Cardiac muscle cell (in vitro differentiated cells and primary cell): ENCODE measurements around the gene U2AF2. TPM values are rescaled to one million over a fixed set of nuclear protein-coding genes. Genes with fewer than 3 reads are reported as not detected.

ENCODE experiments used
- DNase-seq, 2 donors: peaks; one replicate each; pipeline versions ENCODE4 v3.0.0 to v3.0.0-alpha.2; 2010 to 2017; ENCODE audit warnings: low read depth in 1 of 2, low spot score in 1 of 2
- H3K27ac ChIP-seq: fragments of 200-600 bp; sonication (generic); 2 replicates; pipeline ENCODE4 v1.5.1; 2016
- H3K27me3 ChIP-seq: fragments of 200-600 bp; sonication (generic); 2 replicates; pipeline ENCODE4 v1.6.0; 2016; ENCODE audit warnings: control low read depth
- H3K36me3 ChIP-seq: fragments of 200-600 bp; sonication (generic); 2 replicates; pipeline ENCODE4 v1.5.1; 2016; ENCODE audit warnings: control low read depth
- H3K4me1 ChIP-seq: fragments of 200-600 bp; sonication (generic); 2 replicates; pipeline ENCODE4 v1.8.1; 2017; ENCODE audit warnings: low read depth, mild to moderate bottlenecking, mixed run types
- H3K4me3 ChIP-seq: fragments of 200-600 bp; sonication (generic); 2 replicates; pipeline ENCODE4 v1.5.1; 2016; ENCODE audit warnings: mild to moderate bottlenecking
- H3K9me3 ChIP-seq: fragments of 200-600 bp; sonication (generic); 2 replicates; pipeline ENCODE4 v1.5.1; 2017; ENCODE audit warnings: low read depth, mild to moderate bottlenecking, control low read depth
- polyA plus RNA-seq: library from polyadenylated mRNA; unstranded; fragments of >200 nt; fragmentation: Nextera tagmentation; extraction: Ambion mirVana; gene quantifications from 2 replicates; pipeline ENCODE4 v1.2.1, GENCODE V29; 2016
- total RNA-seq: library from RNA; depleted of rRNA; stranded (reverse); fragments of >200 nt; gene quantifications from 2 replicates; pipeline ENCODE4 v1.2.3, GENCODE V29; 2016
- TF ChIP-seq, protein P1 (sequence below): IDR thresholded peaks from 2 replicates; pipeline ENCODE4 v1.5.1; 2012; ENCODE audit warnings: low read depth, mild to moderate bottlenecking, low read length

U2AF2 gene
- total and polyA plus RNA-seq, 2 experiments from 2014 or later: 13.4 to 187 TPM

DNA sequence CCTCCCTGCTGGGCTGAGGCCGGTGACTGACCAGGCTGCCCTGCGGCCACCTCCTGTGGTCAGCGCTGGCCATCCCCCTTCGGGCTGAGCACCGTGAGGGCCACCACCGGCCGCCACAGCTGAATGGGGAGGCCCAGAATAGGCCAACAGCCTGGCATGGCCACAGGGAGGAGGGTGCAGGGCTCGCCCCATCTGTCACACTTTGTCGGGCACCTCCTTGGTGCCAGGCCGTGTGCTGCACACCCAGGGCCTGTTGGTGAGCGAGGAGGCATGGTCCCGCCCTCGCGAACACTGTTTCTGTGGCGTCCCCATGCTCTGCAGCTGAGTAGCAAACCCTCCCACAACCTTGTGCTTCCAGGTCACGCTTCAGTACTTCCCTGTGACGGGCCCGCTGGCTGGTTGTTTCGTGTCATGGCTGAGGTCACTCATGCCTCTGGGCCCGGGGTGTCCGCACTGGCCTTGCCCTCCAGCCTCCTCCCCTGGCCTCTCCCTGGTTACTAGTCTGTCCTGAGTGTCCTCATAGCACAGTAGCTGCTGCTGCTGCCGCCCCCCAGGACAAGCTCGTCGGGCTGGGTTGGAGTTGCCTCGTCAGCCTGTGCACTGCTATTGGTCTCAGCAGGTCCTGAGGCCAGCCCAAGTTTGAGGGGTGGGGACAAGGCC is 35.4 kb downstream of the U2AF2 start:
- no peaks in the 10 kb centered on the region for H3K27me3 ChIP-seq
- no peaks in the 10 kb centered on the region for H3K9me3 ChIP-seq
- no peak overlapping the region for H3K27ac ChIP-seq
- no peaks in the 10 kb centered on the region for H3K4me1 ChIP-seq
- H3K36me3 ChIP-seq: peaks cover 12% of the 10 kb centered on the region
- TF ChIP-seq, protein P1, sequence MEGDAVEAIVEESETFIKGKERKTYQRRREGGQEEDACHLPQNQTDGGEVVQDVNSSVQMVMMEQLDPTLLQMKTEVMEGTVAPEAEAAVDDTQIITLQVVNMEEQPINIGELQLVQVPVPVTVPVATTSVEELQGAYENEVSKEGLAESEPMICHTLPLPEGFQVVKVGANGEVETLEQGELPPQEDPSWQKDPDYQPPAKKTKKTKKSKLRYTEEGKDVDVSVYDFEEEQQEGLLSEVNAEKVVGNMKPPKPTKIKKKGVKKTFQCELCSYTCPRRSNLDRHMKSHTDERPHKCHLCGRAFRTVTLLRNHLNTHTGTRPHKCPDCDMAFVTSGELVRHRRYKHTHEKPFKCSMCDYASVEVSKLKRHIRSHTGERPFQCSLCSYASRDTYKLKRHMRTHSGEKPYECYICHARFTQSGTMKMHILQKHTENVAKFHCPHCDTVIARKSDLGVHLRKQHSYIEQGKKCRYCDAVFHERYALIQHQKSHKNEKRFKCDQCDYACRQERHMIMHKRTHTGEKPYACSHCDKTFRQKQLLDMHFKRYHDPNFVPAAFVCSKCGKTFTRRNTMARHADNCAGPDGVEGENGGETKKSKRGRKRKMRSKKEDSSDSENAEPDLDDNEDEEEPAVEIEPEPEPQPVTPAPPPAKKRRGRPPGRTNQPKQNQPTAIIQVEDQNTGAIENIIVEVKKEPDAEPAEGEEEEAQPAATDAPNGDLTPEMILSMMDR: no peak
- DNase-seq: no peak
- H3K4me3 ChIP-seq: no peak overlapping the region

DNA sequence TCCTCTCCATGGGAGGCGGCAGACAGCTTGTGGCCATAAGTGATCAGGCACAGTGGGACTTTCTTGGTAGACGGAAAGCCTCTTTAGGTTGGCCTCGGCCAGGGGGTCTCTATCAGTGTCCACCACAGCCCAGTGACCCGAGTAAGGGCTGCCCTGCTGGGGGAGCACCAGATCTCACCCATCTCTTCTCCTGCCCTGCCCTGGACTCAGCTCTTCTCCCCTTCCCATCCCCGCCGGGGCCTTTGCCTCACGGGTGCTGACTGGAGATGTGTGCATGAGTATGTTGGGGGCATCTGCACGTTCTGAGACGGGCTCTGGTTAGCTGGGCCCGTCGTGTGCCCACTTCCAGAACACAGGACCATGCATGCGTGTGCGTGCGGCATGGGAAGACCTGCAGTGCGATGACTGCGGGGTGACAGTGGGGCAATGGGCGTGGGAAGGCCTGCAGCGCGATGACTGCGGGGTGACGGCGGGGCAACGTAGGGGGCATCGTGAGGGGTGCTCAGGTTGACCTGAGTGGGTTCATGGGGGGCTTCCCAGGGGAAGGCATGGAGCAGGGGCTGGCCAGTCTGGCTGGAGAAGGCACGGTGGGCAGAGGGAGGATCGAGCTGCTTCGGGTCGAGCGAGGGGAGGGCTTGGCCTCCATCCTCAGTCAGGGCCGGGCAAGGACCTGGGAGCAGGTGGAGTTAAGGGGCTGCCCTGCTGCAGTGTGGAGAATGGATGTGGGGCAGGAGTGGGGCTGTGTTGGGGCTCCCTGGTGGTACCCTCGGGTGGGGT is 36.1 kb downstream of the U2AF2 start:
- no peaks in the 10 kb centered on the region for H3K9me3 ChIP-seq

GRCh38 chr19:55691561-55692481 is 37.0 kb downstream of the U2AF2 start:
- DNase-seq: no peak
- H3K4me3 ChIP-seq: no peak overlapping the region
- H3K27me3 ChIP-seq: no peaks in the 10 kb centered on the region
- TF ChIP-seq, protein P1: no peak
- no peak overlapping the region for H3K27ac ChIP-seq
- peaks cover 12% of the 10 kb centered on the region for H3K36me3 ChIP-seq
- no peaks in the 10 kb centered on the region for H3K4me1 ChIP-seq
- H3K9me3 ChIP-seq: no peaks in the 10 kb centered on the region

More for the DNA sequence above, 36.1 kb downstream of the U2AF2 start:
- DNase-seq: no peak
- Histone ChIP-seq H3K4me1 (no peaks in the 10 kb centered on the region), H3K27me3 (no peaks in the 10 kb centered on the region), H3K27ac (no peak overlapping the region), H3K4me3 (no peak overlapping the region), H3K36me3 (peaks cover 12% of the 10 kb centered on the region)
- TF ChIP-seq, protein P1: no peak

DNA sequence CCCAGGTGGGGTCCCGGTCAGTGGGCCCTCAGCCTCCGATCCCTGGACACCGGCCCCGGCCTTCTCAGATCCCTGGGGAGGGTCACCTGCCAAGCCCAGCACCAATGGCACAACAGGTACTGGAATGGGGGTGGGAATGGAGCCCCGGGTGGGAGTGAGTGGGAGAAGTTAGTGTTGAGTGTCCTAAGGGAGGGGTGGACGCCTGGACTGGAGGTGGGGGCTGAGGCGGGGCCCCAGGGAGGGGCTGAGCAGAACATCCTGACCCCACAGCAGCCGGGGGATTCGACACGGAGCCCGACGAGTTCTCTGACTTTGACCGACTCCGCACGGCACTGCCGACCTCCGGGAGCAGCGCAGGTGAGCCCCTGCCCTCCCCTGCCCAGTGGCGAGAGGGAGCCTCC is 37.8 kb downstream of the U2AF2 start:
- no peak for DNase-seq

More for the DNA sequence above, 37.8 kb downstream of the U2AF2 start:
- Histone ChIP-seq H3K36me3 (peaks cover 12% of the 10 kb centered on the region), H3K4me1 (no peaks in the 10 kb centered on the region), H3K4me3 (no peak overlapping the region), H3K27me3 (no peaks in the 10 kb centered on the region), H3K9me3 (no peaks in the 10 kb centered on the region), H3K27ac (no peak overlapping the region)
- TF ChIP-seq, protein P1: no peak
